SK-N-SH (cell line): ENCODE measurements around the gene PFKL.

Experiments used
- GABPA ChIP-seq: IDR thresholded peaks from 2 replicates; pipeline ENCODE4 v1.4.0; 2012; ENCODE audit warnings: low read depth, mild to moderate bottlenecking
- GATA2 ChIP-seq: sonication (generic); formaldehyde crosslinking; IDR thresholded peaks from 2 replicates; pipeline ENCODE4 v1.5.0; 2020; ENCODE audit warnings: mild to moderate bottlenecking, missing genetic modification reagents
- JUND ChIP-seq: IDR thresholded peaks from 2 replicates; pipeline ENCODE4 v1.4.0; 2012
- RXRA ChIP-seq: IDR thresholded peaks from 2 replicates; pipeline ENCODE4 v1.4.0; 2012; ENCODE audit warnings: low read depth, mild to moderate bottlenecking, borderline replicate concordance
- TEAD4 ChIP-seq: IDR thresholded peaks from 2 replicates; pipeline ENCODE4 v1.4.0; 2012; ENCODE audit warnings: mild to moderate bottlenecking, borderline replicate concordance; ENCODE audit not compliant: insufficient read depth
- TF ChIP-seq, protein P1 (sequence below): fragments of 200-600 bp; sonication (generic); IDR thresholded peaks from 2 replicates; pipeline ENCODE4 v1.6.1; 2017; ENCODE audit warnings: antibody characterized with exemption, mild to moderate bottlenecking, moderate library complexity
- TF ChIP-seq, protein P2 (sequence below): IDR thresholded peaks from 2 replicates; pipeline ENCODE4; 2012

DNA sequence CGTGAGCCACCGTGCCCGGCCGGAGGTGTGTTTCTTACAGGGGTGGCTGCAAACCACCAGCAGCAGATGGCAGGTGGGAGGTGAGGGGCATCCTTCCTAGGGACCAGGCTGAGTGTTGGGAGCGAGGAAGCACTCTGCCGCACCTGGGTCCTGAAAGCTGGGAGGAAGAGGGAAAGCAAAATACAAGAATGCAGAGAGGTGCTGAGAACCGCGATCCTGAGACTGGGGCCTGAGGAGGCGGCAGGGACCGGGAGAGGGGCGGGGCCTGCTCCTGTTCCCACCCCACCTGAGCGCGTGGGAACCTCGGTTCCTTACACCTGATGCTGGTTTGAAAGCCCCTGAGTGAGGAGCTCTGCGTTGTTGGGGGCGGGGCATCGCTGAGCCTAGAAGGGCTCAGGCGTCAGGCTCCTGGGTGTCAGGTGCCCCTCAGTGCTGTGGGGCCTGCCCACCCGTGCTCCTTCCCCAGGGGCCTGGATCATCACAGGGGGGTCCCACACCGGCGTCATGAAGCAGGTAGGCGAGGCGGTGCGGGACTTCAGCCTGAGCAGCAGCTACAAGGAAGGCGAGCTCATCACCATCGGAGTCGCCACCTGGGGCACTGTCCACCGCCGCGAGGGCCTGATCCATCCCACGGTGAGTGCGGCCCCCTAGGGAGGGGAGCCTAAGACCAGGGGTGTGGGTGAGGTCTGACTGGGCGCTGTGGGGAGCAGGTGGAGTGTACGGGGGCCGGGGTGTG, 69.0 kb downstream of the PFKL start:
- TF ChIP-seq, protein P1, sequence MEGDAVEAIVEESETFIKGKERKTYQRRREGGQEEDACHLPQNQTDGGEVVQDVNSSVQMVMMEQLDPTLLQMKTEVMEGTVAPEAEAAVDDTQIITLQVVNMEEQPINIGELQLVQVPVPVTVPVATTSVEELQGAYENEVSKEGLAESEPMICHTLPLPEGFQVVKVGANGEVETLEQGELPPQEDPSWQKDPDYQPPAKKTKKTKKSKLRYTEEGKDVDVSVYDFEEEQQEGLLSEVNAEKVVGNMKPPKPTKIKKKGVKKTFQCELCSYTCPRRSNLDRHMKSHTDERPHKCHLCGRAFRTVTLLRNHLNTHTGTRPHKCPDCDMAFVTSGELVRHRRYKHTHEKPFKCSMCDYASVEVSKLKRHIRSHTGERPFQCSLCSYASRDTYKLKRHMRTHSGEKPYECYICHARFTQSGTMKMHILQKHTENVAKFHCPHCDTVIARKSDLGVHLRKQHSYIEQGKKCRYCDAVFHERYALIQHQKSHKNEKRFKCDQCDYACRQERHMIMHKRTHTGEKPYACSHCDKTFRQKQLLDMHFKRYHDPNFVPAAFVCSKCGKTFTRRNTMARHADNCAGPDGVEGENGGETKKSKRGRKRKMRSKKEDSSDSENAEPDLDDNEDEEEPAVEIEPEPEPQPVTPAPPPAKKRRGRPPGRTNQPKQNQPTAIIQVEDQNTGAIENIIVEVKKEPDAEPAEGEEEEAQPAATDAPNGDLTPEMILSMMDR = no peak
- no peak for TF ChIP-seq RXRA
- no peak for TF ChIP-seq GABPA
- no peak for TF ChIP-seq JUND
- TF ChIP-seq TEAD4 = no peak
- no peak for TF ChIP-seq GATA2 (CRISPR knock-in tag)
- TF ChIP-seq, protein P2, sequence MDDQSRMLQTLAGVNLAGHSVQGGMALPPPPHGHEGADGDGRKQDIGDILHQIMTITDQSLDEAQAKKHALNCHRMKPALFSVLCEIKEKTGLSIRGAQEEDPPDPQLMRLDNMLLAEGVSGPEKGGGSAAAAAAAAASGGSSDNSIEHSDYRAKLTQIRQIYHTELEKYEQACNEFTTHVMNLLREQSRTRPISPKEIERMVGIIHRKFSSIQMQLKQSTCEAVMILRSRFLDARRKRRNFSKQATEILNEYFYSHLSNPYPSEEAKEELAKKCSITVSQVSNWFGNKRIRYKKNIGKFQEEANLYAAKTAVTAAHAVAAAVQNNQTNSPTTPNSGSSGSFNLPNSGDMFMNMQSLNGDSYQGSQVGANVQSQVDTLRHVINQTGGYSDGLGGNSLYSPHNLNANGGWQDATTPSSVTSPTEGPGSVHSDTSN = no peak
